ENCODE results near the gene MTUS2.

GRCh38 chr13:29490561-29490885 lies 670.4 kb downstream of the MTUS2 start:
- TF ChIP-seq, protein P1, sequence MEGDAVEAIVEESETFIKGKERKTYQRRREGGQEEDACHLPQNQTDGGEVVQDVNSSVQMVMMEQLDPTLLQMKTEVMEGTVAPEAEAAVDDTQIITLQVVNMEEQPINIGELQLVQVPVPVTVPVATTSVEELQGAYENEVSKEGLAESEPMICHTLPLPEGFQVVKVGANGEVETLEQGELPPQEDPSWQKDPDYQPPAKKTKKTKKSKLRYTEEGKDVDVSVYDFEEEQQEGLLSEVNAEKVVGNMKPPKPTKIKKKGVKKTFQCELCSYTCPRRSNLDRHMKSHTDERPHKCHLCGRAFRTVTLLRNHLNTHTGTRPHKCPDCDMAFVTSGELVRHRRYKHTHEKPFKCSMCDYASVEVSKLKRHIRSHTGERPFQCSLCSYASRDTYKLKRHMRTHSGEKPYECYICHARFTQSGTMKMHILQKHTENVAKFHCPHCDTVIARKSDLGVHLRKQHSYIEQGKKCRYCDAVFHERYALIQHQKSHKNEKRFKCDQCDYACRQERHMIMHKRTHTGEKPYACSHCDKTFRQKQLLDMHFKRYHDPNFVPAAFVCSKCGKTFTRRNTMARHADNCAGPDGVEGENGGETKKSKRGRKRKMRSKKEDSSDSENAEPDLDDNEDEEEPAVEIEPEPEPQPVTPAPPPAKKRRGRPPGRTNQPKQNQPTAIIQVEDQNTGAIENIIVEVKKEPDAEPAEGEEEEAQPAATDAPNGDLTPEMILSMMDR (IDR thresholded peaks at IDR 0.05; ENCODE audit: low read depth, low read length), result no peak
- TF ChIP-seq POLR2A (IDR thresholded peaks at IDR 0.05; ENCODE audit: extremely low read depth, insufficient read length), result no peak
